WERI-Rb-1 (cell line): ENCODE measurements around the gene KCND3.

Experiments
- DNase-seq: peaks from one replicate; pipeline ENCODE4 v3.0.0-alpha.2; 2020
- H3K27ac ChIP-seq: fragments of 250-450 bp; sonication (Bioruptor Pico); 2 replicates; pipeline ENCODE4 v1.5.1; 2020; ENCODE audit warnings: mild to moderate bottlenecking, moderate library complexity
- H3K27me3 ChIP-seq: fragments of 250-450 bp; sonication (Bioruptor Pico); 2 replicates; pipeline ENCODE4 v1.5.1; 2021; ENCODE audit warnings: mild to moderate bottlenecking, low read depth, moderate library complexity; ENCODE audit not compliant: insufficient read depth, severe bottlenecking
- H3K36me3 ChIP-seq: fragments of 250-450 bp; sonication (Bioruptor Pico); 2 replicates; pipeline ENCODE4 v1.5.1; 2020; ENCODE audit warnings: mild to moderate bottlenecking, moderate library complexity
- H3K4me3 ChIP-seq: 2 replicates; pipeline ENCODE4 v1.5.1; 2011; ENCODE audit warnings: low read depth, mild to moderate bottlenecking, control low read depth, low read length
- H3K9me3 ChIP-seq: fragments of 250-450 bp; sonication (Bioruptor Pico); 2 replicates; pipeline ENCODE4 v1.5.1; 2021; ENCODE audit warnings: mild to moderate bottlenecking, moderate library complexity; ENCODE audit not compliant: severe bottlenecking
- CTCF ChIP-seq: IDR thresholded peaks from 2 replicates; pipeline ENCODE4 v1.5.1; 2011; ENCODE audit warnings: low read depth, mild to moderate bottlenecking, control low read depth, inconsistent platforms, low read length

KCND3 gene

DNA sequence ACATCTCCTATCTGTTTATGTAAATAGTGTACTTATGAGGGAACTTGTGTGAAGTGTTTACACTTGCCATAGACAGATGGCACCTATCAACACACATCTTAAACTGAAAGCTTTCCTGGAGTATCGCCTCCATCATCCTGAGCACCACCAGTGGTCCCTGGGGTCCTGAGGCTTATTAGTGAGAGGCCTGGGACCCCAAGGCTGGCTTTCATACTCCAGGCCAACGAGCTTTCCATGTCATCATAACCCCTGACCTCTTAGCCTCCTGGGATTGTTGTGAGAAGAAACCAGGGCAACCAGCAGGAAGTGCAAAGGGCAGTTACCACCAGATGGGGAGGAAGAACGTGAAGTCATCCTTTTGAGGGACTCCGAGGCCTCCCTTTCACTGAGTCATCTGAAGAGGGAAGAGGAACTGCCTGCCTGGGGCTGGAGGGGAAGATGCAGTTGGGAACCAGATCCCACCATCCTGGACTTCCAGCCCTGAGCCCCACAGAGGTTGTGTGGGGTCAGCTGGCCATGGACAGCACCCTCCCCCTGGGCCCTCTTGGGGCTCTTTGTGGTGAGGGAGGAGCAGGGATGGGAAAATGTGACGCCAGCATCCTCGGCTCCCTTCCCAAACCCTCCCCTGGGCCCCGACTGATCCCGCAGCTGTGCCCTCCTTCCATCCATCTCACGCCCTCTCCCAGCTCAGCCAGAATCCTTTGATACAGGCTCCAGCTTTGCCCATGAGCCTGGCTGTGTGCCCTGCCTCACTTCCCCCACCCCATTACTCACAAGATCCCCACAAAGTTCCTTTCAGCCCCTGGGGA, 256.1 kb downstream of the KCND3 start:
- Histone ChIP-seq H3K27ac (no peak overlapping the region), H3K9me3 (no peaks in the 10 kb centered on the region), H3K4me3 (no peak overlapping the region), H3K36me3 (peaks cover 27% of the 10 kb centered on the region), H3K27me3 (no peaks in the 10 kb centered on the region)
- TF ChIP-seq CTCF = no peak
- DNase-seq = no peak

- Histone ChIP-seq H3K27me3 (no peaks in the 10 kb centered on the region), H3K4me3 (no peak overlapping the region), H3K27ac (no peak overlapping the region), H3K36me3 (peaks cover 27% of the 10 kb centered on the region), H3K9me3 (no peaks in the 10 kb centered on the region)
- no peak for TF ChIP-seq CTCF
- DNase-seq = no peak
Measured at GRCh38 chr1:111732718-111733117, 256.8 kb downstream of the KCND3 start.

- Histone ChIP-seq H3K9me3 (no peaks in the 10 kb centered on the region), H3K27me3 (no peaks in the 10 kb centered on the region), H3K36me3 (peaks cover 26% of the 10 kb centered on the region), H3K4me3 (no peak overlapping the region), H3K27ac (no peak overlapping the region)
- no peak for DNase-seq
- no peak for TF ChIP-seq CTCF
Measured at GRCh38 chr1:111731956-111732355, 257.5 kb downstream of the KCND3 start.

- Histone ChIP-seq H3K9me3 (no peaks in the 10 kb centered on the region), H3K27ac (no peak overlapping the region), H3K36me3 (peaks cover 27% of the 10 kb centered on the region), H3K27me3 (no peaks in the 10 kb centered on the region), H3K4me3 (no peak overlapping the region)
- DNase-seq = no peak
- TF ChIP-seq CTCF = no peak
Measured at GRCh38 chr1:111730706-111731105, 258.8 kb downstream of the KCND3 start.

DNA sequence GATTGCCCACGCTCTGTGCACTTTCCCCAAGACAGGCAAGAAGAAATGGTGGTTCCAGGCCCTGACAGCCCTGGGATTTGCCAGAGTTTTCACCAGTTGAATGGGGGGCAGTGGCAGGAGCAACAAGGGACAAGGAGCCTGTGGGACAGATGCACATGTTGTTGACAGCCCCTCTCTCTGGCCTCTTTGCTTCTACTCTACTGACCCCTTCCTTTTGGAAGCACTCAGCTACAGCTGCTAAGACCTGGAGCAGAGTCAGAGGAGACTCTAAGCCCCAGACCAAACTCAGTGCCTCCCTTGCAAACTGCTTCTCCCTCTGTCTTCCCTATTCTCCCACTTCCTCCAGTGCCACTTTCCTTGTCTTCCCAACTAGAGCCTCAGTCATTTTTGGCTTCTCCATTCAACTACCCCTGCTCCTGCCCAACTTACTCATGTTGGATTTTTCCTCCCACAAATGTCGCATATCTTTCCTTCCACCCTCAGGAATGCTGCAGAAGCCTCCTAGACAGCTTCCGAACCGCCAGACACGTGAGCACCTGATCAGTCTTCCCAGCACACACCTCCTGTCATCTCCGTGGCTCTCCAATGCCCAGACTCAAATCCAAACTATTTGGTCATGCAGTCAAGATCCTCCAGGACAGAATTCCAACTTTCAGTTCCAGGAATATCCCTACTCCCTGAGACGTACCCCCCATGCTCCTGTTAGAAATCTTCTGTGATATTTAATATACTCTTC, 259.4 kb downstream of the KCND3 start:
- Histone ChIP-seq H3K9me3 (no peaks in the 10 kb centered on the region), H3K27ac (peak overlapping the region; percentile 19; the same call in 1 of the 2 replicates), H3K4me3 (no peak overlapping the region), H3K27me3 (no peaks in the 10 kb centered on the region), H3K36me3 (peaks cover 22% of the 10 kb centered on the region)
- no peak for TF ChIP-seq CTCF
- no peak for DNase-seq
